Ramos (cell line): ENCODE measurements around the gene CA5A.
"Not testable (repeated sequence)": the region's sequence is repeated elsewhere in the genome, so short reads cannot be mapped to it uniquely, and the experiment has no call there.

Source experiments
- in situ Hi-C: fragments of 300-500 bp; cut with MboI; formaldehyde crosslinking; loops from one replicate; pipeline ENCODE4 v1.14.3; 2022; ENCODE audit warnings: low sequenced_read_pairs; ENCODE audit not compliant: unreplicated experiment

CA5A gene

GRCh38 chr16:87878704-87879103, 57.6 kb downstream of the CA5A start:
- in situ Hi-C loops, result no loop called here

GRCh38 chr16:87877942-87878507, 58.3 kb downstream of the CA5A start:
- in situ Hi-C loops, result no loop called here

GRCh38 chr16:87874639-87875427, 61.5 kb downstream of the CA5A start:
- in situ Hi-C loops, result no loop called here

- in situ Hi-C loops, result not testable (repeated sequence)
Observed at GRCh38 chr16:87870418-87871291, 65.7 kb downstream of the CA5A start.

- in situ Hi-C loops, result loop anchor here (5.0 kb wide), 1 partner anchor 88 kb away; no protein-coding TSS in a partner anchor
Observed at GRCh38 chr16:87869879-87870417, 66.4 kb downstream of the CA5A start.

- in situ Hi-C loops, result loop anchor here (5.0 kb wide), 1 partner anchor 87 kb away; no protein-coding TSS in a partner anchor
Observed at GRCh38 chr16:87869061-87869878, 67.1 kb downstream of the CA5A start, which contains the start of gene SLC7A5. Gene SLC7A5 (minus strand): TSS chr16:87869507. CDS start chr16:87869422, 85 bp downstream.

GRCh38 chr16:87868254-87869029, 67.9 kb downstream of the CA5A start:
- in situ Hi-C loops, result loop anchor here (5.0 kb wide), 1 partner anchor 86 kb away; no protein-coding TSS in a partner anchor

GRCh38 chr16:87865902-87866555, 70.3 kb downstream of the CA5A start:
- in situ Hi-C loops, result loop anchor here (5.0 kb wide), 1 partner anchor 84 kb away; no protein-coding TSS in a partner anchor

- in situ Hi-C loops, result no loop called here
Observed at GRCh38 chr16:87864331-87864989, 71.9 kb downstream of the CA5A start.

- in situ Hi-C loops, result not testable (repeated sequence)
Observed at GRCh38 chr16:87863327-87863635, 73.0 kb downstream of the CA5A start.

GRCh38 chr16:87862597-87863326, 73.6 kb downstream of the CA5A start:
- in situ Hi-C loops, result not testable (repeated sequence)

GRCh38 chr16:87861300-87862099, 74.8 kb downstream of the CA5A start:
- in situ Hi-C loops, result not testable (repeated sequence)

- in situ Hi-C loops, result no loop called here
Observed at GRCh38 chr16:87860553-87861299, 75.6 kb downstream of the CA5A start.

GRCh38 chr16:87858151-87858993, 78.0 kb downstream of the CA5A start:
- in situ Hi-C loops, result not testable (repeated sequence)

- in situ Hi-C loops, result no loop called here
Observed at GRCh38 chr16:87856791-87857228, 79.5 kb downstream of the CA5A start.
